GM12878 (cell line): ENCODE measurements around the gene AFAP1L2. TPM values are rescaled to one million over a fixed set of nuclear protein-coding genes. Genes with fewer than 3 reads are reported as not detected.

Experiments
- ATAC-seq: fragments of 200-7000 bp; cut with Tn5 transposase; 3 replicates; pipeline ENCODE4 v1.9.1; 2020; ENCODE audit warnings: mild to moderate bottlenecking, moderate library complexity
- BruUV-seq: library from RNA; stranded (reverse); fragments of 400-500 nt; replicated peaks from 2 replicates; lab custom pipeline; 2021; lab: Mats Ljungman, UMichigan
- CTCF ChIA-PET: fragments of 300-600 bp; sonication (Branson Sonifier 250); formaldehyde crosslinking; extraction: SDS; loops from one replicate; lab custom pipeline; 2021; ENCODE audit warnings: inconsistent platforms; lab: Yijun Ruan, JAX
- POLR2A ChIA-PET: fragments of 350-600 bp; formaldehyde crosslinking; extraction: SDS; loops from one replicate; lab custom pipeline; 2021; ENCODE audit warnings: inconsistent platforms; lab: Charles Lee
- RAD21 ChIA-PET: fragments of 300-600 bp; sonication (Branson Sonifier 250); formaldehyde crosslinking; loops from one replicate; lab custom pipeline; 2023; ENCODE audit warnings: antibody characterized with exemption; ENCODE audit not compliant: unreplicated experiment; lab: Charles Lee
- SMC1A ChIA-PET: fragments of 300-600 bp; sonication (Branson Sonifier 250); formaldehyde crosslinking; loops from one replicate; lab custom pipeline; 2023; ENCODE audit not compliant: unreplicated experiment, uncharacterized antibody; lab: Charles Lee
- DNase-seq: peaks from one replicate; pipeline ENCODE4 v3.0.0-alpha.2; 2011; ENCODE audit warnings: low read depth, low spot score
- FAIRE-seq: peaks from 3 replicates; lab custom pipeline; 2011; peaks lifted over from hg19 to GRCh38; lab: Jason Lieb, UNC
- H2AFZ ChIP-seq: 2 replicates; pipeline ENCODE4 v1.6.0; 2011; ENCODE audit warnings: low read depth, low read length, control low read depth; ENCODE audit not compliant: control insufficient read depth
- H3K27ac ChIP-seq: 2 replicates; pipeline ENCODE4 v1.5.1; 2011; ENCODE audit warnings: control low read depth; ENCODE audit not compliant: control insufficient read depth, insufficient read depth
- H3K27me3 ChIP-seq, 2 experiments: replicated peaks in 1 of 2; 2 replicates each; pipeline versions ENCODE4 v1.6.0 to v1.6.1; 2011; ENCODE audit warnings: low read length in 1 of 2; ENCODE audit not compliant: control insufficient read depth in 2 of 2, insufficient read depth in 2 of 2
- H3K36me3 ChIP-seq, 2 experiments: 2 replicates each; pipeline ENCODE4 v1.5.1; 2011; ENCODE audit warnings: low read length in 1 of 2; ENCODE audit not compliant: control insufficient read depth in 2 of 2, insufficient read depth in 2 of 2
- H3K4me1 ChIP-seq: 2 replicates; pipeline ENCODE4 v1.6.1; 2011; ENCODE audit warnings: mild to moderate bottlenecking, low read length, moderate library complexity, mixed read lengths; ENCODE audit not compliant: control insufficient read depth, insufficient read depth
- H3K4me2 ChIP-seq: 2 replicates; pipeline ENCODE4 v1.6.0; 2011; ENCODE audit warnings: control low read depth; ENCODE audit not compliant: control insufficient read depth, insufficient read depth
- H3K4me3 ChIP-seq: fragments of 200-600 bp; sonication (generic); 2 replicates; pipeline ENCODE4 v1.5.1; 2016
- H3K79me2 ChIP-seq: 2 replicates; pipeline ENCODE4 v1.6.0; 2011; ENCODE audit warnings: low read length; ENCODE audit not compliant: control insufficient read depth, insufficient read depth
- H3K9ac ChIP-seq: 2 replicates; pipeline ENCODE4 v1.8.0; 2011; ENCODE audit warnings: low read length, control low read depth, mixed read lengths; ENCODE audit not compliant: control insufficient read depth, insufficient read depth
- H3K9me3 ChIP-seq: replicated peaks from 3 replicates; pipeline ENCODE4 v1.5.1; 2011; ENCODE audit warnings: mild to moderate bottlenecking, low read length; ENCODE audit not compliant: control insufficient read depth, insufficient read depth
- H4K20me1 ChIP-seq: 2 replicates; pipeline ENCODE4 v1.6.0; 2011; ENCODE audit not compliant: control insufficient read depth, insufficient read depth
- FOXK2 ChIP-seq: fragments of 450-650 bp; IDR thresholded peaks from 2 replicates; pipeline ENCODE4 v1.6.1; 2017; ENCODE audit warnings: mild to moderate bottlenecking, moderate library complexity
- NFIC ChIP-seq: IDR thresholded peaks from 2 replicates; pipeline ENCODE4 v1.6.1; 2012; ENCODE audit warnings: low read depth, mild to moderate bottlenecking, inconsistent platforms, low read length, moderate library complexity
- NFXL1 ChIP-seq: fragments of 450-650 bp; IDR thresholded peaks from 2 replicates; pipeline ENCODE4 v1.6.1; 2017; ENCODE audit warnings: antibody characterized with exemption, mild to moderate bottlenecking, borderline replicate concordance
- PAX8 ChIP-seq: fragments of 450-650 bp; IDR thresholded peaks from 2 replicates; pipeline ENCODE4 v1.6.1; 2017; ENCODE audit warnings: mild to moderate bottlenecking, moderate library complexity
- SMARCA5 ChIP-seq: fragments of 450-650 bp; IDR thresholded peaks from 2 replicates; pipeline ENCODE4 v1.6.1; 2017; ENCODE audit warnings: mild to moderate bottlenecking
- SREBF1 ChIP-seq: IDR thresholded peaks from 2 replicates; pipeline ENCODE4 v1.6.1; 2012; ENCODE audit warnings: mild to moderate bottlenecking, low read length
- TCF7 ChIP-seq: IDR thresholded peaks from 2 replicates; pipeline ENCODE4 v1.6.1; 2014; ENCODE audit warnings: antibody characterized with exemption, borderline replicate concordance
- YY1 ChIP-seq: IDR thresholded peaks from 2 replicates; pipeline ENCODE4 v1.6.1; 2011; ENCODE audit warnings: low read depth, mild to moderate bottlenecking, low read length
- WGBS: methylation state at CpG from one replicate; pipeline ENCODE4 v1.1.6; 2016; ENCODE audit warnings: low lambda C conversion rate; ENCODE audit not compliant: insufficient replicate concordance, insufficient coverage; ENCODE audit errors: missing lambda C conversion rate; 5-methylcytosine and 5-hydroxymethylcytosine counted together
- in situ Hi-C: fragments of 300-500 bp; cut with MboI; formaldehyde crosslinking; loops from 9 replicates; pipeline ENCODE4 v1.14.3; 2018; ENCODE audit warnings: mixed read lengths
- intact Hi-C: fragments of 100-400 bp; cut with micrococcal nuclease; formaldehyde crosslinking; loops from one replicate; pipeline ENCODE4 v1.14.2; 2022; ENCODE audit not compliant: unreplicated experiment
- polyA plus RNA-seq, 11 experiments: library from polyadenylated mRNA; depleted of rRNA in 4 of 11; unstranded in 6 of 11; stranded (reverse) in 5 of 11; fragments of >200 nt; fragmentation: Nextera tagmentation in 4 of 11; fragmentation: Illumina TruSeq in 1 of 11; extraction: Ambion mirVana in 4 of 11; extraction: Trizol in 1 of 11; gene quantifications; 1 replicate in 1 of 11; 2 replicates in 10 of 11; pipeline versions ENCODE4 v1.2.1 to v1.2.3, GENCODE V29; 2011 to 2016; ENCODE audit warnings: inconsistent platforms in 2 of 11, missing spikeins in 2 of 11, low read depth in 1 of 11
- total RNA-seq, 4 experiments: library from RNA; depleted of rRNA in 3 of 4; stranded (reverse); fragments of >200 nt in 3 of 4; fragmentation: Illumina TruSeq in 1 of 4; extraction: Trizol in 1 of 4; gene quantifications; 2 replicates each; pipeline versions ENCODE4 v1.2.1 to v1.2.3, GENCODE V29; 2013 to 2021
- TF ChIP-seq, protein P1 (sequence below): fragments of 450-650 bp; IDR thresholded peaks from 2 replicates; pipeline ENCODE4 v1.6.1; 2017; ENCODE audit warnings: antibody characterized with exemption, mild to moderate bottlenecking, moderate library complexity
- TF ChIP-seq, protein P2 (sequence below), 3 experiments: IDR thresholded peaks in 2 of 3; conservative IDR thresholded peaks in 1 of 3; 2 replicates each; pipeline ENCODE4 v1.5.1; 2011; ENCODE audit warnings: low read depth in 3 of 3, low read length in 3 of 3, mild to moderate bottlenecking in 3 of 3, control low read depth in 2 of 3, moderate library complexity in 2 of 3, inconsistent platforms in 1 of 3, mixed read lengths in 1 of 3; ENCODE audit not compliant: control insufficient read depth in 2 of 3, insufficient read depth in 1 of 3; ENCODE audit errors: extremely low read depth in 1 of 3
- TF ChIP-seq, protein P3 (sequence below): fragments of 450-650 bp; IDR thresholded peaks from 2 replicates; pipeline ENCODE4 v1.6.1; 2018; ENCODE audit warnings: mild to moderate bottlenecking, low read depth, moderate library complexity; ENCODE audit not compliant: partially characterized antibody

AFAP1L2 gene
- total and polyA plus RNA-seq, 10 of the 15 experiments (the other 5 are each of a cell fraction or from before 2014, with no cell fraction given): 0.03 to 4.0 (median 0.34) TPM

DNA sequence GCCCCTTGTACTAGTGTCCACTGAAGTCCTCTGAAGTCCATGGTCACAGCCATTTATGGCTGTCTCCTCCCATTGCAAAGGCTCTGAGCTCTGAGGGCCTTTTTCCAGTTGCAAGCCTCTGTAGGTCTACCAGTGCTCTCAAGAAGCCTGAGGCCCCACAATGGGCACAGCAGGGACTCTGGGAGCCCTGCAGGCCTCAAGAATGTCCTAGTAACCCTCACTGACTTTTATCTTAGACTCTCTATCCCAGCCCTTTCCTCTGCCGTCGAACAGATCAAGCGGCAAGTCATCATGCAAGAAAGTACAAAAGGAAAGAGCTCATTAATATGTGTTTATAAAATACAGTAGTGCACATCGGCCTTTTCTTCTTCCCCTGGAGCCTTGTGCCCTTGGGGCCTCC is 141.8 kb downstream of the AFAP1L2 start:
- H3K27ac ChIP-seq: no peak overlapping the region
- no TSS peak for BruUV-seq
- no peak for FAIRE-seq
- DNase-seq: no peak
- in situ Hi-C loops: no loop called here
- H3K9ac ChIP-seq: no peak overlapping the region
- peaks cover 4% of the 10 kb centered on the region; the same call in 1 of the 2 replicates for H3K4me1 ChIP-seq
- ChIA-PET POLR2A (no interaction called here), SMC1A (no interaction called here), CTCF (no interaction called here), RAD21 (no interaction called here)
- H3K4me3 ChIP-seq: no peak overlapping the region
- ATAC-seq: no peak
- 73% methylated on average over 4 of the region's 4 CpGs for WGBS
- TF ChIP-seq SMARCA5 (no peak), PAX8 (no peak), YY1 (no peak)
- no peaks in the 10 kb centered on the region for H3K9me3 ChIP-seq
- no peak overlapping the region for H2AFZ ChIP-seq
- intact Hi-C loops: no loop called here
- H3K79me2 ChIP-seq: no peaks in the 10 kb centered on the region
- H3K4me2 ChIP-seq: no peak overlapping the region
- no peaks in the 10 kb centered on the region for H4K20me1 ChIP-seq
- H3K36me3 ChIP-seq: no peaks in the 10 kb centered on the region
- H3K27me3 ChIP-seq: no peaks in the 10 kb centered on the region; a peak in 1 of 4 replicates

DNA sequence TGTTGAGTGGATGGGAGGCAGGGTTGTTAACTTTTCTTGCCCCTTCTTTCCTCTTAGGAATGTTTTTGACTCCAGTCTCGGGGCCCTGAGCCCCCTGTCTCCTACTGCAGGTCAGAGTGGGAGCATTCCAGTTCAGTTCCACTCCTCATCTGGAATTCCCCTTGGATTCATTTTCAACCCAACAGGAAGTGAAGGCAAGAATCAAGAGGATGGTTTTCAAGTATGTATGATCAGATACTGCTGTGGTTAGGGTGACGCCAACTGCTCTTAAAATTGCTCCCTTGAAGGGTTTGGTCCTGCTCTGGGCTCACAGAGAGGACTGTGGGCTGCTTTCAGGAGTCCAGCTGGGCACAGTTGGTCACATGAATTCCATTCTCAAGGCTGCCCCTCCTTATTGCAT is 143.2 kb downstream of the AFAP1L2 start:
- ChIA-PET RAD21 (no interaction called here), CTCF (no interaction called here), SMC1A (no interaction called here), POLR2A (no interaction called here)
- H3K4me3 ChIP-seq: no peak overlapping the region
- no peak overlapping the region for H3K4me2 ChIP-seq
- BruUV-seq: no TSS peak
- no peaks in the 10 kb centered on the region for H4K20me1 ChIP-seq
- intact Hi-C loops (no loop called here), in situ Hi-C loops (no loop called here)
- H2AFZ ChIP-seq: no peak overlapping the region
- FAIRE-seq (no peak), ATAC-seq (peak; percentile 80), DNase-seq (no peak)
- WGBS: 6% methylated on average over 2 of the region's 2 CpGs
- no peaks in the 10 kb centered on the region for H3K36me3 ChIP-seq
- no peaks in the 10 kb centered on the region; a peak in 1 of 4 replicates for H3K27me3 ChIP-seq
- H3K79me2 ChIP-seq: no peaks in the 10 kb centered on the region
- H3K9me3 ChIP-seq: no peaks in the 10 kb centered on the region
- H3K9ac ChIP-seq: no peak overlapping the region
- H3K27ac ChIP-seq: no peak overlapping the region
- peaks cover 4% of the 10 kb centered on the region; the same call in 1 of the 2 replicates for H3K4me1 ChIP-seq
- TF ChIP-seq, protein P1, sequence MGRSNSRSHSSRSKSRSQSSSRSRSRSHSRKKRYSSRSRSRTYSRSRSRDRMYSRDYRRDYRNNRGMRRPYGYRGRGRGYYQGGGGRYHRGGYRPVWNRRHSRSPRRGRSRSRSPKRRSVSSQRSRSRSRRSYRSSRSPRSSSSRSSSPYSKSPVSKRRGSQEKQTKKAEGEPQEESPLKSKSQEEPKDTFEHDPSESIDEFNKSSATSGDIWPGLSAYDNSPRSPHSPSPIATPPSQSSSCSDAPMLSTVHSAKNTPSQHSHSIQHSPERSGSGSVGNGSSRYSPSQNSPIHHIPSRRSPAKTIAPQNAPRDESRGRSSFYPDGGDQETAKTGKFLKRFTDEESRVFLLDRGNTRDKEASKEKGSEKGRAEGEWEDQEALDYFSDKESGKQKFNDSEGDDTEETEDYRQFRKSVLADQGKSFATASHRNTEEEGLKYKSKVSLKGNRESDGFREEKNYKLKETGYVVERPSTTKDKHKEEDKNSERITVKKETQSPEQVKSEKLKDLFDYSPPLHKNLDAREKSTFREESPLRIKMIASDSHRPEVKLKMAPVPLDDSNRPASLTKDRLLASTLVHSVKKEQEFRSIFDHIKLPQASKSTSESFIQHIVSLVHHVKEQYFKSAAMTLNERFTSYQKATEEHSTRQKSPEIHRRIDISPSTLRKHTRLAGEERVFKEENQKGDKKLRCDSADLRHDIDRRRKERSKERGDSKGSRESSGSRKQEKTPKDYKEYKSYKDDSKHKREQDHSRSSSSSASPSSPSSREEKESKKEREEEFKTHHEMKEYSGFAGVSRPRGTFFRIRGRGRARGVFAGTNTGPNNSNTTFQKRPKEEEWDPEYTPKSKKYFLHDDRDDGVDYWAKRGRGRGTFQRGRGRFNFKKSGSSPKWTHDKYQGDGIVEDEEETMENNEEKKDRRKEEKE: no peak
- TF ChIP-seq SREBF1 (no peak), PAX8 (no peak), NFXL1 (no peak), FOXK2 (no peak), NFIC (no peak), TCF7 (no peak)
- TF ChIP-seq, protein P2, sequence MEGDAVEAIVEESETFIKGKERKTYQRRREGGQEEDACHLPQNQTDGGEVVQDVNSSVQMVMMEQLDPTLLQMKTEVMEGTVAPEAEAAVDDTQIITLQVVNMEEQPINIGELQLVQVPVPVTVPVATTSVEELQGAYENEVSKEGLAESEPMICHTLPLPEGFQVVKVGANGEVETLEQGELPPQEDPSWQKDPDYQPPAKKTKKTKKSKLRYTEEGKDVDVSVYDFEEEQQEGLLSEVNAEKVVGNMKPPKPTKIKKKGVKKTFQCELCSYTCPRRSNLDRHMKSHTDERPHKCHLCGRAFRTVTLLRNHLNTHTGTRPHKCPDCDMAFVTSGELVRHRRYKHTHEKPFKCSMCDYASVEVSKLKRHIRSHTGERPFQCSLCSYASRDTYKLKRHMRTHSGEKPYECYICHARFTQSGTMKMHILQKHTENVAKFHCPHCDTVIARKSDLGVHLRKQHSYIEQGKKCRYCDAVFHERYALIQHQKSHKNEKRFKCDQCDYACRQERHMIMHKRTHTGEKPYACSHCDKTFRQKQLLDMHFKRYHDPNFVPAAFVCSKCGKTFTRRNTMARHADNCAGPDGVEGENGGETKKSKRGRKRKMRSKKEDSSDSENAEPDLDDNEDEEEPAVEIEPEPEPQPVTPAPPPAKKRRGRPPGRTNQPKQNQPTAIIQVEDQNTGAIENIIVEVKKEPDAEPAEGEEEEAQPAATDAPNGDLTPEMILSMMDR (IDR thresholded peaks at IDR 0.05 in 2 of 3, conservative IDR thresholded peaks at IDR 0.05 in 1 of 3; ENCODE audit: control insufficient read depth in 2 of 3, extremely low read depth in 1 of 3, insufficient read depth in 1 of 3, low read depth in 3 of 3, low read length in 3 of 3): no peak
- TF ChIP-seq, protein P3, sequence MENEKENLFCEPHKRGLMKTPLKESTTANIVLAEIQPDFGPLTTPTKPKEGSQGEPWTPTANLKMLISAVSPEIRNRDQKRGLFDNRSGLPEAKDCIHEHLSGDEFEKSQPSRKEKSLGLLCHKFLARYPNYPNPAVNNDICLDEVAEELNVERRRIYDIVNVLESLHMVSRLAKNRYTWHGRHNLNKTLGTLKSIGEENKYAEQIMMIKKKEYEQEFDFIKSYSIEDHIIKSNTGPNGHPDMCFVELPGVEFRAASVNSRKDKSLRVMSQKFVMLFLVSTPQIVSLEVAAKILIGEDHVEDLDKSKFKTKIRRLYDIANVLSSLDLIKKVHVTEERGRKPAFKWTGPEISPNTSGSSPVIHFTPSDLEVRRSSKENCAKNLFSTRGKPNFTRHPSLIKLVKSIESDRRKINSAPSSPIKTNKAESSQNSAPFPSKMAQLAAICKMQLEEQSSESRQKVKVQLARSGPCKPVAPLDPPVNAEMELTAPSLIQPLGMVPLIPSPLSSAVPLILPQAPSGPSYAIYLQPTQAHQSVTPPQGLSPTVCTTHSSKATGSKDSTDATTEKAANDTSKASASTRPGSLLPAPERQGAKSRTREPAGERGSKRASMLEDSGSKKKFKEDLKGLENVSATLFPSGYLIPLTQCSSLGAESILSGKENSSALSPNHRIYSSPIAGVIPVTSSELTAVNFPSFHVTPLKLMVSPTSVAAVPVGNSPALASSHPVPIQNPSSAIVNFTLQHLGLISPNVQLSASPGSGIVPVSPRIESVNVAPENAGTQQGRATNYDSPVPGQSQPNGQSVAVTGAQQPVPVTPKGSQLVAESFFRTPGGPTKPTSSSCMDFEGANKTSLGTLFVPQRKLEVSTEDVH: no peak
